ENCODE results near the gene NGLY1. TPM values are rescaled to one million over a fixed set of nuclear protein-coding genes. Genes with fewer than 3 reads are reported as not detected.
A peak's percentile ranks its signal among the peaks of the same experiment; 100 is the strongest.

The NGLY1 gene
- total RNA-seq, 1 experiment from 2014 or later = 27.0 TPM

DNA sequence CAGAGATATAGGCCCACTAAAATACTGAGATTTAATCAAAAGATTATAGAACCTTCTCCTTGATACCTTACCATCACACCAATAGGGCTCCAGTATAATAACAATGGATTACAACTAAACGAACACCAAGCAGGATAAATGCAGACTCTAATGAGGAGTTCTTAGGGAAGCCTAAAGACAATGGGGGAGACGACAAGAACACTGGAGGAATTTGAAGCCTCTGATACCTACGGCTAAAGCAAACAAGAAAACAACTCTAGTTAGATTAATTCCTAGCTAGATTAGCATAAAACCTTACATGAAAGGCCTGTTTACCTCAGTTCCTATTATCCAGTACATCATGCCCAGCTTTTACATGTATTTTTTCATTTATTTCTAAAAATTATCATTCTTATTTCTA is 35.1 kb downstream of the NGLY1 start:
- DNase-seq = no peak
- Histone ChIP-seq H4K91ac (ENCODE audit: insufficient read length, low read depth, low read length) (no peak overlapping the region), H3K14ac (ENCODE audit: insufficient read depth, low read length) (no peak overlapping the region), H2AFZ (ENCODE audit: low read length) (no peak overlapping the region), H3K23me2 (ENCODE audit: insufficient read length, low read depth, low read length, poor library complexity, severe bottlenecking) (no peaks in the 10 kb centered on the region), H3K79me1 (ENCODE audit: insufficient read depth, low read depth, low read length, poor library complexity, severe bottlenecking) (no peaks in the 10 kb centered on the region), H4K20me1 (ENCODE audit: control insufficient read depth, insufficient read depth, insufficient read length) (no peaks in the 10 kb centered on the region), H2BK5ac (ENCODE audit: insufficient read length, low read length) (no peak overlapping the region), H3K9ac (ENCODE audit: extremely low read depth, insufficient read length, low read length) (no peak overlapping the region), H3K4me1 (ENCODE audit: insufficient read depth, low read length) (no peaks in the 10 kb centered on the region; the same call in 1 of the 2 replicates), H2AK5ac (ENCODE audit: insufficient read length, low read length) (no peak overlapping the region), H3T11ph (ENCODE audit: low read length) (no peak overlapping the region), H3K56ac (ENCODE audit: insufficient read length, low read depth, low read length) (no peak overlapping the region), H3K79me2 (ENCODE audit: insufficient read depth, low read length) (no peaks in the 10 kb centered on the region), H3K4me2 (ENCODE audit: insufficient read depth, insufficient read length, low read length) (no peak overlapping the region), H2BK120ac (ENCODE audit: low read depth, low read length, poor library complexity, severe bottlenecking) (no peak overlapping the region), H4K8ac (replicated peaks; ENCODE audit: insufficient read length, low read depth, low read length) (no peak overlapping the region), H2BK20ac (ENCODE audit: low read depth, low read length, poor library complexity, severe bottlenecking) (no peak overlapping the region), H2BK12ac (ENCODE audit: insufficient read length, low read depth, low read length) (no peak overlapping the region), H3K27me3 (ENCODE audit: insufficient read depth, low read length) (no peaks in the 10 kb centered on the region), H3K27ac (ENCODE audit: insufficient read length, low read depth, low read length) (no peak overlapping the region), H2BK15ac (ENCODE audit: low read depth, low read length) (no peak overlapping the region), H3K18ac (ENCODE audit: insufficient read length, low read depth, low read length) (no peak overlapping the region), H3K4ac (ENCODE audit: low read depth, low read length) (no peak overlapping the region), H4K5ac (ENCODE audit: insufficient read length, low read depth, low read length) (no peak overlapping the region), H3K23ac (ENCODE audit: insufficient read length, low read depth, low read length) (no peak overlapping the region), H3K9me3 (ENCODE audit: control insufficient read depth, low read depth, low read length) (no peaks in the 10 kb centered on the region)
- no peak for TF ChIP-seq CTCF (conservative IDR thresholded peaks at IDR 0.05)
- Mint-ChIP-seq H3K27me3 (ENCODE audit: low read depth) (no peaks in the 10 kb centered on the region), H3K36me3 (ENCODE audit: insufficient read depth in 1 of 3, low read depth in 3 of 3) (peaks cover 22 to 34% (median 22%) of the 10 kb centered on the region in 3 experiments), H3K4me1 (peaks cover 26 to 31% of the 10 kb centered on the region in 2 experiments), H3K9me3 (no peaks in the 10 kb centered on the region; a peak in 1 of 5 replicates), H3K27ac (peak overlapping the region in 1 of 3 experiments; percentile 78; a peak in 2 of 7 replicates), H3K4me3 (no peak overlapping the region)
- WGBS (ENCODE audit: extremely low coverage, insufficient read length, low lambda C conversion rate) = no CpG with 5 or more reads among the region's 3 CpGs
